GM18951 (cell line): ENCODE measurements around the gene KRT4.

Source experiments
- POLR2A ChIP-seq: IDR thresholded peaks from 4 replicates; pipeline ENCODE4 v1.6.1; 2011; ENCODE audit warnings: mild to moderate bottlenecking; ENCODE audit not compliant: insufficient read length, insufficient read depth; ENCODE audit errors: extremely low read depth
- in situ Hi-C: fragments of 300-500 bp; cut with MboI; formaldehyde crosslinking; loops from one replicate; pipeline ENCODE4 v1.12.0; 2022; ENCODE audit warnings: low sequenced_read_pairs, mixed read lengths, inconsistent platforms; ENCODE audit not compliant: unreplicated experiment

Gene KRT4

GRCh38 chr12:52813203-52813819, 605 bp downstream of the KRT4 start:
- in situ Hi-C loops = no loop called here
- no peak for TF ChIP-seq POLR2A

GRCh38 chr12:52812749-52813148, 1.2 kb downstream of the KRT4 start:
- in situ Hi-C loops = no loop called here
- no peak for TF ChIP-seq POLR2A

- in situ Hi-C loops = no loop called here
- TF ChIP-seq POLR2A = no peak
These were observed 1.9 kb downstream of the KRT4 start for GRCh38 chr12:52812073-52812400.

- TF ChIP-seq POLR2A = no peak
- in situ Hi-C loops = no loop called here
These were observed 2.5 kb downstream of the KRT4 start for GRCh38 chr12:52811191-52812072.

- in situ Hi-C loops = no loop called here
- no peak for TF ChIP-seq POLR2A
These were observed 3.4 kb downstream of the KRT4 start for GRCh38 chr12:52810554-52810953.

- no peak for TF ChIP-seq POLR2A
- in situ Hi-C loops = no loop called here
These were observed 4.8 kb downstream of the KRT4 start for GRCh38 chr12:52809166-52809565.

- in situ Hi-C loops = no loop called here
- no peak for TF ChIP-seq POLR2A
These were observed 5.2 kb downstream of the KRT4 start for GRCh38 chr12:52808573-52809160.

GRCh38 chr12:52807544-52808470, 6.1 kb downstream of the KRT4 start:
- no peak for TF ChIP-seq POLR2A
- in situ Hi-C loops = no loop called here

- TF ChIP-seq POLR2A = no peak
- in situ Hi-C loops = no loop called here
These were observed 6.9 kb downstream of the KRT4 start for GRCh38 chr12:52806821-52807543.

- TF ChIP-seq POLR2A = no peak
- in situ Hi-C loops = no loop called here
These were observed 7.6 kb downstream of the KRT4 start for GRCh38 chr12:52806169-52806811.

- in situ Hi-C loops = no loop called here
- TF ChIP-seq POLR2A = no peak
These were observed 8.2 kb downstream of the KRT4 start for GRCh38 chr12:52805739-52806138.

- TF ChIP-seq POLR2A = no peak
- in situ Hi-C loops = no loop called here
These were observed 8.9 kb downstream of the KRT4 start for GRCh38 chr12:52805000-52805399.

- no peak for TF ChIP-seq POLR2A
- in situ Hi-C loops = no loop called here
These were observed 11.5 kb downstream of the KRT4 start for GRCh38 chr12:52802442-52802841.
